ENCODE data around the gene NR6A1.

DNA sequence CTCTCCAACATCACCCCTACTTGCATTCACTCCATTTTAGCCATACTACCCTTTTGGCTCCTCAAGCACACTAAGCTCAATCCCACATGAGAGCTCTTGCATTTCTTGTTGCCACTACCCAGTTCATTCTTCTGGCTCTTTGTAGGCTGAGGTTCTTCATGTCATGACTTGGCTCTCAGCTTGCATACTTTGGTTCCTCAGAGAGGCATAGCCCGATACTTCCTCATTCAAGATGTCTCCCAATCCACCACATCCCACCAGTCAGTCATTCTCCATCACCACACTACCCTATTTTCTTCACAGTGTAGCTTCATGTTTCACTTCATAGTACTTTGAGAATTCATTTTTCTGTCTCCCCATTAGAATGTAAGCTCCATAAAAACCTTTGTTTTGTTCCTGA lies 116.7 kb downstream of the NR6A1 start:
- TF ChIP-seq, protein P1, sequence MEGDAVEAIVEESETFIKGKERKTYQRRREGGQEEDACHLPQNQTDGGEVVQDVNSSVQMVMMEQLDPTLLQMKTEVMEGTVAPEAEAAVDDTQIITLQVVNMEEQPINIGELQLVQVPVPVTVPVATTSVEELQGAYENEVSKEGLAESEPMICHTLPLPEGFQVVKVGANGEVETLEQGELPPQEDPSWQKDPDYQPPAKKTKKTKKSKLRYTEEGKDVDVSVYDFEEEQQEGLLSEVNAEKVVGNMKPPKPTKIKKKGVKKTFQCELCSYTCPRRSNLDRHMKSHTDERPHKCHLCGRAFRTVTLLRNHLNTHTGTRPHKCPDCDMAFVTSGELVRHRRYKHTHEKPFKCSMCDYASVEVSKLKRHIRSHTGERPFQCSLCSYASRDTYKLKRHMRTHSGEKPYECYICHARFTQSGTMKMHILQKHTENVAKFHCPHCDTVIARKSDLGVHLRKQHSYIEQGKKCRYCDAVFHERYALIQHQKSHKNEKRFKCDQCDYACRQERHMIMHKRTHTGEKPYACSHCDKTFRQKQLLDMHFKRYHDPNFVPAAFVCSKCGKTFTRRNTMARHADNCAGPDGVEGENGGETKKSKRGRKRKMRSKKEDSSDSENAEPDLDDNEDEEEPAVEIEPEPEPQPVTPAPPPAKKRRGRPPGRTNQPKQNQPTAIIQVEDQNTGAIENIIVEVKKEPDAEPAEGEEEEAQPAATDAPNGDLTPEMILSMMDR (conservative IDR thresholded peaks at IDR 0.05; ENCODE audit: low read length) = no peak
- TF ChIP-seq EZH2phosphoT487 (IDR thresholded peaks at IDR 0.05; ENCODE audit: borderline replicate concordance, low read depth, low read length) = no peak
